GM18498 (cell line): ENCODE data around the gene PTPRO.

Experiments
- ATAC-seq: cut with Tn5 transposase; IDR thresholded peaks from one replicate; pipeline ENCODE4 v1.9.1; 2021; ENCODE audit warnings: mild to moderate bottlenecking, moderate library complexity; ENCODE audit not compliant: unreplicated experiment

The PTPRO gene

DNA sequence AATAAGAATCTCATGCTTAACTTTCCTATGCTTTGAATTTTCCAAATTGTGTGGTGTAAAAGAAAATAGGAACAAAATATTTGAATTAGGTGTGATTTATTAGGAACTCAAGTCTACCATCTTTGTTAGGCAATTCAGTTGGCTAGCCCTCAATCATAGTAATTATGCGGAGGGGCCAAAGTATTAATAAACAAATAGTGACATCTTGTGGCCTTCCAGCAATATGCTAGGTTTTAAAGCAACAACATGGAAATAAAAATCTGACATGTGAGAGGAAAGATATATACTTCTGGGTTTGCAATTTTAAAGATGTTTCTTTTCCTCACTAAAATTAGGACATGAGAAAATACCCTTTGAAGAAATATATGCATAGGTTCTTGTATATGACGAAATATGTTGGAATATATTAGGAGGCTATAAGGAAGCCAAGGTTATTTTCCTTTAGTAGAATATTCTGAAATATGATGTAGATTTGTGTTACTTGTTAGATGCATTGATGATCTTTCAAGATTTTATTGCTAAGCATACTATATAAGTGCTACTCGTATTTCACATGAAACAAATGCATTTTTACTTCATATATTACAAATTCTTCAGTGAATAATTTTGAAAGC, 200.4 kb downstream of the PTPRO start:
- peak; percentile 39 for ATAC-seq

DNA sequence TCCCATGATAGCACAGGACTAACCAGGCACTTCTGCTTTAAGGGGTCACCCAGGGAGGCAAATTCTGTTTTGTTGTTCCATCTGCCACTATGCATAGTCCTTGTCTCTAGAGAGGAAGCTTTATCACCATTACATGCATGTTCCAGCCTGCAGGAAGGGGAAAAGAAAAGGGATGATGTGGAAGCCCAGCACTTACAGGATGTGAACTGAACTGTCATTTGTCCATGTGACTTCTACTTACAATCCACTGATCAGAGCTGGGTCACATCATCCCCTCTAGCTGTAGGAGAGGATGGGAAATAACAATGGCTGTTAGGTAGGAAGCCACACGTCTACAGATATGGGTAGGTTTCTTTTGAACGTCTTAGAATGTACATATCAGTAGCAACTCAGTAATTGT, 203.1 kb downstream of the PTPRO start:
- ATAC-seq = no peak

DNA sequence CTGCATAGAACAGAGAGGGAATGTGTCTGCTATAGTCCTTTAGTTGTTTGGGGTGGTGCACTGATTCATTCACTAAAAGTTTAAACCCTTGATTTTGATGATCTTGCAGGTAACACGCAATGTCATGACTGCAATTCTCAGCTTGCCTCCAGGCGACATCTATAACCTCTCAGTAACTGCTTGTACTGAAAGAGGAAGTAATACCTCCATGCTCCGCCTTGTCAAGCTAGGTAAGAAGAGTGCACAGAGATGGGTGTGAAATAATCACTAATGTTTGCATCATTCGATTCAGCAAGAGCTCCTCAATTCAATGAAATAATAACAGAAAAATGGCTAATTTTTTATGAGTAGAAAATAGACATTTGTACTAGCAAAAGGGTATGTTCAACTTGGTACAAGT, 203.7 kb downstream of the PTPRO start:
- peak; percentile 100 for ATAC-seq

DNA sequence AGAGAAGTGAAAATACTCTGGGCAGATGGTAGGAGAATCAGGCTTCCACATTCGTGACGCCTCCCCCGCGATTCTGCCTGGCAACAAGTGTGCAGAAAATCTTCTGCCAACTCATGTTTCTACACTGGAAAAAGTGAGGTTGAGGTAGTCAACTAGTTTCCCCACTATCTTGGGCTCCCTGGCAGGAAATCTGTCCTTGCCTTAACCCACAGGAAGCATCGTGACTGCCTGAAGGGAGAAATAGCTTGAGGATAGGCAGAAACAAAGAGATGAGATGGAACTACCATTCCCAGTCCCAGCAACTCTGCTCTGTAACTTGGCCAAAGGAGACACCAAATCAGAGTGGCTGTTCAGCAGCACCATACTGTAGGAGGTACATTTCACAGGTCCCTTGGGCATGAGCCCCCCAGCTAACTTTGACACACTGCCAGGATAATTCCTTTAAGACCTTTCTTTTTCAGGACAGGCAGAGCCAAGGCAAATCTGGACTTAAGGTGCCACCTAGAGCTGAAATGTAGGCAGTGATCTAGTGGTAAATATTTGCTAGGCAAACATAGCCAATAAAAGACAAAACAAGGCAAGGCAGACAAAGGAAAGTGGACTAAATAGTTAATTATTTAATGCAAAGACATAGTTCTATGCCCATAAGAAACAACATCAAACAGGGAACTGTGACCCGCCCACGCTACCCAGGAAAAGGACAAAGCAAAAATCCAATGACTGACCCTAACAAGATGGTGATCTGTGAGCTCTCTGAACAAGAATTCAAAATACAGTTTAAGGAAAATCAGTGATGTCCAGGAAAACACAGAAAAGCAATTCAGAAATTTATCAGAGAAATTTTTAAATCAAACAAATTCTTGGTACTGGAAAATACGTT, 205.1 kb downstream of the PTPRO start:
- ATAC-seq = no peak

DNA sequence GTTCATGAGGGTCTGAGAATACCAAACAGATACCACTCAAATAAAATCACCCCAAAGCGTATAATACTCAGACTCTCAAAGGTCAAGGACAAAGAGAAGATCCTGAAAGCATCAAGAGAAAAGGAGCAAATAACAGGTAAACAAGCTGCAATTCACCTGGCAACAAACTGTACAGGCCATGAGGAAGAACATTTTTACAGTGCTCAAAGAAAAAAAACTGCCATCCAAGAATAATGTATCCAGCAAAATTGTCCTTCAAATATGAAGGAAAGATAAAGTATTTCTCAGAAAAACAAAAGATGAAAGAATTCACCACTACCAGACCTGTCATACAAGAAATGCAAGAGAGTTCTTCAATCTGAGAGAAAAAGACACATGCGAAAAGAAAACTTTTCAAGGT, 206.4 kb downstream of the PTPRO start:
- no peak for ATAC-seq

DNA sequence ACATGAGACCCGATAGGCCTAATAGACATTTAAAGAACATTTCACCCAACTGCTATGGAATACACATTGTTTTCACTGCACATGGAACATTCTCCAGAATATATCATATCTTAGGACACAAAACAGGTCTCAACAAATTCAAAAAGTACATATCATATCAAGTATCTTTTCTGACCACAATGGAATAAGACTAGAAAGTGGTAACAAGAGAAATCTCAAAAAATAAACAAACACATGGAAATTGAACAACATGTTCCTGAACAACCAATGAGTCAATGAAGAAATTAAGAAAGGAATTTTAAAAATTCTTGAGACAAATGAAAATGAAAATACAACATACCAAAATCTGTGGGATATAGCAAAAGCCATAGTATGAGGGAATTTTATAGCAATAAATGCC, 208.1 kb downstream of the PTPRO start:
- no peak for ATAC-seq

DNA sequence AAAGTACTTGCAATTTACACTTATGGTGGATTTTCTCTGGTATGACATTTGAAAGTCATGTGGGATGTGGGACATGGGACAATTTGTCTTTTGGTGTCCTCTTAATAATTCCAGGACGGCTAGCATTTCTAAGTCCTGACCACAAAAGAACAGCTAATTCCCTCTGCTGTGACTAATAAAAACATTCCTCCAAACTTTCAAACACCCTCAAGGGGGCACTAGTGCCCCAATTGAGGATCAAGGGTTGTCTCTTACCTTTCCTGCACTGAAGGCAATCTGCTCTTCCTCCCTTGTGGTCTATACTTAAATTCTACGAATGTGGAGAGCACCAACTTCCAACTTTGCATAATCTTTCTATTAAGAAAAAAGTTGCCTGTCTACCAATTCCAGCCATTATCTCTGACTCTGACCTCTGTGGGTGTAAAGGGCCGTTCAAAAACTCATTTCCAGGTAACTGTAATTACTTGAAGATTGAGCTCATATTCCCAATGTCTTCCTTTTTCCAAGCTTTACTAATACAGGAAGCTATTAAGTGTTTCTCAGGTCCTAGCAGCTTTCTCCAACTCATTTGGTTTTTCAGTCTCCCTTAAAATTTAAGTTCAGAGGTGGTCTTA, 210.2 kb downstream of the PTPRO start:
- peak; percentile 67 for ATAC-seq

DNA sequence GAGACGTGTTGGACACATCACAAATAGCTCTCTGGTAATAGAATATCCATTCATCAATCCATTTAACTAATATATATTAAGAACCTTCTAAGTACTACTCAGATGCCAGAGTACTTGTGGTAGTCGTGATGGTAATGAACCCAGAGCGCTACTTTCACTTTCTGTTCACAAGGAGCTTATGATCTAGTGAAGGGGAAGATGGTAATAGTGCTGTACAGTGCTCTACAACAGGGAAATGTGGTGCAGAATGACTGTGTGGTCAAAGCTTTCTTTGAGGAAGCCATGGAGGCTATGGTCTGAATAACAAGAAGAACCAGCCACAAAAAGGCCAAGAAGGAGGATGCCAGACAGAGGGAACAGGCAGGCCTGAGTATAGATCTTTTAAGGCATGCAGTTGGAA, 212.0 kb downstream of the PTPRO start:
- peak; percentile 94 for ATAC-seq

DNA sequence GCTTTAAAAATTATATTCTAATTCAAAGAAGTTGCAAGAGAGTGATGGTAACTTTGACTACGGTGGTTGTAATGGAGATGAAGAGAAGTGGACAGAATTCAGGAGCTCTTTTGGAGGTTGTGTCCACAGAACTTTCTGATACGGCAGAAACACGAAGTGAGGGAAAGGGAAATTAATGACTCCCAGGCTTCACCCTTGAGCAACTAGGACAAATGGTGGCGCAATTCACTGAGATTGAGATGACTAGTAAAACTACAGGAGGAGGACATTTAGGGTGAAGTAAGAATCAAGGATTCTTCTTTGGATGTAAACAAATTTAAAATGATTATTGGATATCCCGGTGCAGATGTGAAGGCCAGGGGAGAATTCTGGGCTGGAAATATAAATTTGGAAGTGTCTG, 212.6 kb downstream of the PTPRO start:
- no peak for ATAC-seq

DNA sequence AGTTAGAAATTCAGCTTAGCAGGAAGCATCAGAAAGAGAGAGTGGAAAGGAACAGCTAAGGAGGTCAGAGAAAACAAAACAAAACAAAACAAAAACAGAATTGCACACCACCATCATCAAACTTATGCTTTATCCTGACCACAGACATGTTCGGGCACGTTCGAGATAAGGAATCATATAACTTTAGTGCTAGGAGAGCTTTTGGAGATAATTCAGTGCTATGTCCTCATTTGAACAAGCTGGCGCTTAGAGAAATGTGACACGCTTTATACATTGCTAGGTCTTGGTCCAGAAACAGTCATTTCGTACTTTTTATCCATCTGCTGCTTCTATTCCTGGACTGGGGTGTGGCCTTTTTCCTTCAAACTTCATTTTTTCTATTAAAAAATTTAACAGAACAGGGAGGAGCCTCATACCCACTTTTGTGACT, 213.1 kb downstream of the PTPRO start:
- no peak for ATAC-seq

DNA sequence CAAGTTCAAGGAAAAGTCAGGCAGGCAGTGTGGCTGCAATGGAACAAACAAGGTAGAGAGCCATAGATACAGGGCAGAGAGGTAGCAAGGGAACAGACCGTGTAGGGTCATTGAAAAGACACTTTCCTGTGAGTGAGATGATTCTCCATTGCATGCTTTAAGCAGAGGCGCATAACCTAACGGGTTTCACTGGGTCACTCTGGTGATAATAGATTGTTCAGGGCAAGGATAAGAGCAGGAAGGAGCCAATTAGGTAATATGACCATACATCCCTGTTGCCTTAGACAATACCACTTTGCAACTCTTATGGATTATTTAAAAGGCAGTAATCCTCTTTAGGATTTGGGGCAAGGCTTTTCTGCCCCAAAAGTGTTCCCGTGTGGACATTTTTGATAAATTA, 214.1 kb downstream of the PTPRO start:
- no peak for ATAC-seq

DNA sequence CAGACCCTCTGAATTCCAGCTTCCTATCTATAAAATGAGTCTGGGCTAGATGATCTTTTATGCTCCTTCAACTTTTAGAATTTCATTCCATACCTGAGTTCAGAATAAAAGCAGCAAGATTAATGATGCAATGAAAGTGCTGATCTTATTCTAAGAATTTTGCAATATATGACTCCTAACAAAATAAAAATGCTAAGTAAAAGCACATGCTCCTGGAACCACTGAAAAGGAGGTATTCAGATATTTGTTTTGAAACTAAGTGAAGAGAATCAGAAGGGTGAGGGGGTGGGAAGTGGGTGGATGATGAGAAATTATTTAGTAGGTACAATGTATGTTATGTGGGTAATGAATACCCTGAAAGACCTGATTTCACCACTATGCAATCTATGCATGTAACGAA, 216.6 kb downstream of the PTPRO start:
- ATAC-seq = no peak

DNA sequence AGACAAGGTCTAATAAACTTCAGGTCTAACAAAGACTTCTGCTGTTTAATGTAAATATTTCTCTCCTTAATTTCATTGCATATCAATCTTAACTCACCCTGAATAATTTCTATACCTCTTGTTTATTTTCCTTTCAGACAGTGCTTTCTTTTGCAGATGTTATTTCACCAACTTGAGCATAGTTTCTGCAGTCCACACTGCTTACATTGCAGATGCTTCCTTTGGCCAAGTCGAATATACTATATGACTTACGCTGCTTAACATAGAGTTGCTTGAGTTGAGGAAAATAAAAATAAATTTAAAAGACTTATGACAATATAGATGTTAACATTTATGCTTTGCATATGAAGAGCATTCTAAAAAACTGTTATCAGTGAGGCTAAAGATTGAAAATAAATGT, 217.7 kb downstream of the PTPRO start:
- ATAC-seq = no peak

DNA sequence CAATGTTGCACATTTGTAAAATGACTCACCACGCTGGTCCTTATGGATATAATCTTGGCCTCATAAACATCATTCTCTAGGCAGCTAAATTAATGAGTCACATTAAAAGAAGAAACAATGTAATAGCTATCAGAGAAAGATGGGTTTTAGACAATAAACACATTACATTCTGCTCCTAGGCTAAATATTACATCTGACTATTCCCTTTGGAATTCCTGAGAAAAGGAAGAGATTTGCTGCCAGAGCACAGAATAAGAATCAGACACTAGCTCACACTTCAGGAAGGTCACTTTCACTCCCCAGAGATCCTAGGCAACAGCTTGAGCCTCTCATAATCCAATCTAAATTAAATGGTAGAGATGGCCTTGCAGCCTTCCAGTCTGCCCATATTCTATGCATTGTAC, 218.2 kb downstream of the PTPRO start:
- no peak for ATAC-seq

DNA sequence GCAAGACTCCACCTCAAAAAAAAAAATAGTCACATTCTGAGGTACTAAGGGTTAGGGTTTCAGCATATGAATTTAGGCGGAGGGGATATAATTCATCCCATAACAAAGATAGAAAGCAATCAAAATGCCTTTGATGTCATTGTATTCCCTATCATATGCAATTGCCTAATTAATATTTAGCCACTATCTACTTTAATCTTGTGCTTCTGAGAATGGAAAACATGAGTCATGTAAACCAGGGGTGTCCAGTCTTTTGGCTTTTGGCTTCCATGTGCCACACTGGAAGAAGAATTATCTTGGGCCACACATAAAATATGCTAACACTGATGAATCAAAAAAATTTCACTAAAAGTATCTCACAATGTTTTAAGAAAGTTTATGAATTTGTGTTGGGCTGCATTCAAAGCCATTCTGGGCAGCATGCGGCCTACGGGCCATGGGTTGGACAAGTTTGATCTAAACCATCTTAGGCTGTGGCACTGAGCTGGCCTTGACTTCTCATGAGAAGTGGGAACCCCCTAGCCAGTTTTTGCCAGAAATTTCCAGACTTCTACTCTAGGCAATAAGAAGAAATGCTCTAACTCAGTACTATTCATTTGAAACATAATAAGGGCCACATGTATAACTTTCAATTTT, 219.8 kb downstream of the PTPRO start:
- no peak for ATAC-seq

DNA sequence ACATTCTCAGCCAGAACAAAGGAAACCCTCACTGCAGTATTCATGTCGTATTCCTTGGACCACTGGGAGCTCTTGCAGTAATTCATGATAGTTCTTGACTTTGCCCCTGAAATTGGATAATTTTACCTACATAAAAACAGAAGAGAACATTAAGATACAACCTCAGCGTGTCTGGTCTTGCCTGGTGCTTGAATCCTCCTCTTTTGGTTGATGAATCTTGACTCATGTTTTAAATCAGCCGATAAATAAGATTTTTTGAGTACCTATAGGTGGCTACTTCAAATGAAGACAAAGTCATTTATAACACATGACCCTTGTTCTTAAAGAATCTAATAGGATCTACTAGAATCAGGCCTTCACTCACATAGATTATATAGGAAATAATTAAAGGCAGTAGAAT, 221.0 kb downstream of the PTPRO start:
- ATAC-seq = no peak

DNA sequence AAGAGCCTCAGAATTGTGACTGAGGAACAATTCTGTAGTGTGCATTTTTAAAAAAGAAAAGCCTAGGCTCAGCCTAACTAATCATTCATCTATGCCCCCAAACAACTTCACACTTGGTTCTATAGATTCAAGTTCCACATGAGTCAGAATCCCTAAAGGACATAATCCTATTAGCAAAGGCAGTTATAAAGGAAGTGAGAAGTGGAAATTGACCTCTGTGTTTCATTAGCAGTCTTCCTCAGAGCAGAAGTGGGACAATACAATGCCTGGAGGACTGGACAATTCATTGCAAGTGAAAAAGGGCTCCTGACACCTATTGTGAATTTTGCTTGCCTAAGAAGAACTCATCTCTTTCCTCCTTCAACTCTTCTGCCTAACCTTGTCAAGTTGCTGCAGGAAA, 222.3 kb downstream of the PTPRO start:
- ATAC-seq = no peak

DNA sequence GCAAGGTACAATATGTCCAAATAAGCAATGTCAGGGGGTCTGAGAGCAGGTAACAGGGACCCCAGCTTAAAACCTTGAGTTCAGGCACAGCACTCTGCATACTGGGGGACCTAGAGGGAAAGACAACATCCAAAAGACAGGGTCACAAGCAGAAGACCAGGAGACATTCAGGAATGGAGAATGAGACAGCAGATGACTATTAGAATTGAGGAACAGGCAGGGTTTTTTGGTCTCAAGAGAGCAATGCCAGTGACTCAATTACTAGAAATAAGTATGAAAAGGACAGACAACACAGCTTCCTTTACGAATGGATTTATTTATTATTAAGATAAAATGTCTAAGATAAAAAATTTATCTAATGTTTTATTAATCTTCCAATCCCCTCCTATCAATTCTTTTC, 223.0 kb downstream of the PTPRO start:
- ATAC-seq = no peak

DNA sequence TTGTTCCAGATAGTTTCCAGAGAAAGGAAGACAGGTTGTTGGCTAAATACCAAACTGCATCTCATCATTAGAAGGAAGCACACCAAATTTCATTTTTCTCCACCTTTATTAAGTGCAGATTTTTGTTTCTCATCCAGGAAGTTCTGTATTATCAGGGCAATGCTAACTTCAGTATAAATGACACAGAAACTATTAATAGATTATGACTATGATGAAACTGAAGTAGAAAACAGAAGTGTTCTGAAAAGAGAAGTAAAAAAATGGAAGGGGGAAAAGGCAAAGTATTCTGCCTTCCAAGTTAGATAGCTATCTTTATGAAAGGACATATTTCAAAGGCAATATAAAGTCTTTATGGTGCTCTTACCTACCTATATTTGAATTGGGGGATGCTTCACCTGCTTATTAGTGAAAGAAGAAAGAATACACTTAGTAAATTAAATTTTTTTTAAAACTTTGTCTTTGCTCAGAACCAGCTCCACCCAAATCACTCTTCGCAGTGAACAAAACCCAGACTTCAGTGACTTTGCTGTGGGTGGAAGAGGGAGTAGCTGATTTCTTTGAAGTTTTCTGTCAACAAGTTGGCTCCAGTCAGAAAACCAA, 223.9 kb downstream of the PTPRO start:
- peak; percentile 81 for ATAC-seq

DNA sequence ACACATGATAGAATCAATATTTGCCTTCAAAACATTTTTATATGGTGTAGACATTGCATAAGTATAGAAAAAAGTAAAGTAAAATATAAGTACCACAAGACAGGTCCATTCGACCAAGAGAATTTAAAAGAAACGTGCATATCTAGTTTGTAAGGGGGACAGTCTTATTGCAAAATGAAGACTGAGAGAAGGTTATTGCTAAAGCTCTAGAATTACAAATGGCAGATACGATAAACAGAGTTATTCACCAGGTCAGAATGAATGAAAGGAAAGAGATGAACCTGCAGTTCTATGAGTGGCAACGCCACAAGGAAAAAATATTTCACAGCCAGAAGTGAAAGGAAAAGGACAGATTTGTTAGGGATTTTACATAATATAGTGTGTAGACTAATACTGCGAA, 224.8 kb downstream of the PTPRO start:
- no peak for ATAC-seq

DNA sequence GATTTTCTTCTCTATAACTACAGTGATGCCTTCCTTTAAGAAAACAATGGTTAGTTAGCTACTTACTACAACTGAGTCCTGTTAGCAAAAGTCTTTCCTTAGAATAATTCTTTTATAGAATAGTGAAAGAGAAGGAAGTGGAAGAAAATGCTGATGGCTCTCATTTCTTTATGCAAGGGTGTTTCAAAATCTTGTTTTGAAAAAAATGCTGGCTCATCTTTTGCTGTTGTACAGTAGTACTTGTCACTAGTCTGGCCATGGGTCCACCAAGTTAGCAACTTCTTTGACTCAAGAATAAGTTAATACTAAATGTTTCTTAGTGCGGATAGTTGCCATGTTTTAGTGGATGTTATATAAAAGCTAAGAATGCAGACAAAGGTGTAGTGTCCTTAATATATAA, 225.4 kb downstream of the PTPRO start:
- ATAC-seq = no peak
